GM23338 (cell line): ENCODE results near the gene CLDN16. TPM values are rescaled to one million over a fixed set of nuclear protein-coding genes. Genes with fewer than 3 reads are reported as not detected.

ENCODE experiments used
- ATAC-seq: fragments of 200-7000 bp; cut with Tn5 transposase; 3 replicates; pipeline ENCODE4 v1.9.1; 2020
- DNase-seq: peaks from one replicate; pipeline ENCODE4 v3.0.0-alpha.2; 2015; ENCODE audit warnings: low spot score
- H2AFZ ChIP-seq: fragments of 200-600 bp; sonication (generic); 2 replicates; pipeline ENCODE4 v1.8.0; 2016; ENCODE audit warnings: antibody characterized with exemption, mild to moderate bottlenecking, moderate library complexity
- H3F3A ChIP-seq: fragments of 200-600 bp; sonication (generic); replicated peaks from 2 replicates; pipeline ENCODE4 v1.8.0; 2017; ENCODE audit warnings: antibody characterized with exemption, mixed run types, low read depth
- H3K27ac ChIP-seq: fragments of 200-600 bp; sonication (generic); 2 replicates; pipeline ENCODE4 v1.6.1; 2016; ENCODE audit warnings: low read depth
- H3K27me3 ChIP-seq: fragments of 200-600 bp; sonication (generic); 2 replicates; pipeline ENCODE4 v1.8.0; 2016; ENCODE audit warnings: mild to moderate bottlenecking, mixed run types, moderate library complexity; ENCODE audit not compliant: insufficient read depth
- H3K36me3 ChIP-seq: fragments of 200-600 bp; sonication (generic); 2 replicates; pipeline ENCODE4 v1.8.0; 2016; ENCODE audit warnings: mild to moderate bottlenecking; ENCODE audit not compliant: insufficient read depth
- H3K4me1 ChIP-seq: fragments of 200-600 bp; sonication (generic); 2 replicates; pipeline ENCODE4 v1.8.0; 2016; ENCODE audit warnings: mild to moderate bottlenecking, moderate library complexity; ENCODE audit not compliant: insufficient read depth
- H3K4me2 ChIP-seq: fragments of 200-600 bp; sonication (generic); 2 replicates; pipeline ENCODE4 v1.7.1; 2017; ENCODE audit warnings: mixed run types
- H3K4me3 ChIP-seq: fragments of 200-600 bp; sonication (generic); 2 replicates; pipeline ENCODE4 v1.6.1; 2016; ENCODE audit warnings: mixed run types
- H3K79me2 ChIP-seq: fragments of 200-600 bp; sonication (generic); replicated peaks from 2 replicates; pipeline ENCODE4 v1.8.0; 2017; ENCODE audit warnings: mild to moderate bottlenecking; ENCODE audit not compliant: insufficient read depth
- H3K9me2 ChIP-seq: fragments of 200-600 bp; sonication (generic); 2 replicates; pipeline ENCODE4 v1.8.0; 2017; ENCODE audit not compliant: insufficient read depth
- H4K20me1 ChIP-seq: fragments of 200-600 bp; sonication (generic); replicated peaks from 2 replicates; pipeline ENCODE4 v1.8.0; 2017; ENCODE audit warnings: mild to moderate bottlenecking; ENCODE audit not compliant: insufficient read depth
- H3K27ac Mint-ChIP-seq: 2 replicates; pipeline ENCODE4 v1.8.0; 2020; ENCODE audit warnings: inconsistent platforms, mild to moderate bottlenecking, moderate library complexity, mixed read lengths
- H3K27me3 Mint-ChIP-seq: 3 replicates; pipeline ENCODE4 v1.8.0; 2022; ENCODE audit warnings: low read depth, mild to moderate bottlenecking, moderate library complexity, mixed read lengths, inconsistent platforms; ENCODE audit not compliant: insufficient read depth, poor library complexity
- H3K36me3 Mint-ChIP-seq: 3 replicates; pipeline ENCODE4 v1.8.0; 2021; ENCODE audit warnings: low read depth, mild to moderate bottlenecking, inconsistent platforms, moderate library complexity, mixed read lengths
- H3K4me1 Mint-ChIP-seq: 3 replicates; pipeline ENCODE4 v1.8.0; 2020; ENCODE audit warnings: mild to moderate bottlenecking, inconsistent platforms, mixed read lengths
- H3K4me3 Mint-ChIP-seq: 3 replicates; pipeline ENCODE4 v1.8.0; 2021; ENCODE audit warnings: moderate library complexity, mild to moderate bottlenecking, inconsistent platforms, mixed read lengths
- H3K9me3 Mint-ChIP-seq: 3 replicates; pipeline ENCODE4 v1.8.0; 2020; ENCODE audit warnings: moderate library complexity, mild to moderate bottlenecking, inconsistent platforms, mixed read lengths
- CTCF ChIP-seq, 2 experiments: fragments of 200-600 bp in 1 of 2; sonication (generic) in 1 of 2; conservative IDR thresholded peaks; 2 replicates each; pipeline versions ENCODE4 v1.5.1 to v1.6.1; 2016 to 2017; ENCODE audit warnings: antibody characterized with exemption in 2 of 2, low read depth in 2 of 2, mild to moderate bottlenecking in 2 of 2, moderate library complexity in 1 of 2
- EZH2 ChIP-seq: fragments of 200-600 bp; sonication (generic); IDR thresholded peaks from one replicate; pipeline ENCODE4 v1.8.0; 2017; ENCODE audit warnings: antibody characterized with exemption, mild to moderate bottlenecking, low read depth; ENCODE audit not compliant: unreplicated experiment
- NANOG ChIP-seq: IDR thresholded peaks from 2 replicates; pipeline ENCODE4 v1.6.1; 2016; ENCODE audit warnings: antibody characterized with exemption, borderline replicate concordance
- POLR2AphosphoS5 ChIP-seq: IDR thresholded peaks from 2 replicates; pipeline ENCODE4 v1.6.1; 2016; ENCODE audit warnings: antibody characterized with exemption, low read depth
- STAT1 ChIP-seq: IDR thresholded peaks from one replicate; pipeline ENCODE4 v1.6.1; 2016; ENCODE audit warnings: antibody characterized with exemption; ENCODE audit not compliant: unreplicated experiment
- ZNF462 ChIP-seq: fragments of 250-450 bp; sonication (Bioruptor Pico); IDR thresholded peaks from 2 replicates; pipeline ENCODE4 v1.5.0; 2020; ENCODE audit warnings: mild to moderate bottlenecking, moderate library complexity
- polyA plus RNA-seq: library from polyadenylated mRNA; unstranded; fragments of >200 nt; fragmentation: Nextera tagmentation; extraction: Ambion mirVana; gene quantifications from 2 replicates; pipeline ENCODE4 v1.2.1, GENCODE V29; 2016
- total RNA-seq: library from RNA; depleted of rRNA; stranded (reverse); fragments of >200 nt; shearing (Covaris generic); gene quantifications from 2 replicates; pipeline ENCODE4 v1.2.3, GENCODE V29; 2014
- TF ChIP-seq, protein P1 (sequence below): IDR thresholded peaks from one replicate; pipeline ENCODE4 v1.6.1; 2018; ENCODE audit warnings: antibody characterized with exemption; ENCODE audit not compliant: unreplicated experiment

Gene CLDN16
- total and polyA plus RNA-seq, 2 experiments from 2014 or later: 0.06 TPM; not detected in 1

- H3K4me3 ChIP-seq: no peak overlapping the region
- Mint-ChIP-seq H3K27ac (no peak overlapping the region), H3K4me3 (no peak overlapping the region), H3K27me3 (no peaks in the 10 kb centered on the region), H3K36me3 (no peaks in the 10 kb centered on the region), H3K4me1 (peaks cover 20% of the 10 kb centered on the region), H3K9me3 (no peaks in the 10 kb centered on the region)
- H3K4me2 ChIP-seq: no peak overlapping the region
- H3K79me2 ChIP-seq: no peaks in the 10 kb centered on the region
- no peaks in the 10 kb centered on the region for H3K9me2 ChIP-seq
- H3K27me3 ChIP-seq: no peaks in the 10 kb centered on the region
- H3K36me3 ChIP-seq: no peaks in the 10 kb centered on the region
- no peak overlapping the region for H3K27ac ChIP-seq
- DNase-seq: no peak
- H3F3A ChIP-seq: no peaks in the 10 kb centered on the region
- ATAC-seq: no peak
- no peaks in the 10 kb centered on the region for H4K20me1 ChIP-seq
- H3K4me1 ChIP-seq: peaks cover 6% of the 10 kb centered on the region; the same call in 1 of the 2 replicates
- no peak overlapping the region for H2AFZ ChIP-seq
- no peak for TF ChIP-seq NANOG
- no peak for TF ChIP-seq POLR2AphosphoS5
- no peak for TF ChIP-seq CTCF (conservative IDR thresholded peaks at IDR 0.05; ENCODE audit: low read depth in 2 of 2)
- TF ChIP-seq EZH2: no peak
- TF ChIP-seq, protein P1, sequence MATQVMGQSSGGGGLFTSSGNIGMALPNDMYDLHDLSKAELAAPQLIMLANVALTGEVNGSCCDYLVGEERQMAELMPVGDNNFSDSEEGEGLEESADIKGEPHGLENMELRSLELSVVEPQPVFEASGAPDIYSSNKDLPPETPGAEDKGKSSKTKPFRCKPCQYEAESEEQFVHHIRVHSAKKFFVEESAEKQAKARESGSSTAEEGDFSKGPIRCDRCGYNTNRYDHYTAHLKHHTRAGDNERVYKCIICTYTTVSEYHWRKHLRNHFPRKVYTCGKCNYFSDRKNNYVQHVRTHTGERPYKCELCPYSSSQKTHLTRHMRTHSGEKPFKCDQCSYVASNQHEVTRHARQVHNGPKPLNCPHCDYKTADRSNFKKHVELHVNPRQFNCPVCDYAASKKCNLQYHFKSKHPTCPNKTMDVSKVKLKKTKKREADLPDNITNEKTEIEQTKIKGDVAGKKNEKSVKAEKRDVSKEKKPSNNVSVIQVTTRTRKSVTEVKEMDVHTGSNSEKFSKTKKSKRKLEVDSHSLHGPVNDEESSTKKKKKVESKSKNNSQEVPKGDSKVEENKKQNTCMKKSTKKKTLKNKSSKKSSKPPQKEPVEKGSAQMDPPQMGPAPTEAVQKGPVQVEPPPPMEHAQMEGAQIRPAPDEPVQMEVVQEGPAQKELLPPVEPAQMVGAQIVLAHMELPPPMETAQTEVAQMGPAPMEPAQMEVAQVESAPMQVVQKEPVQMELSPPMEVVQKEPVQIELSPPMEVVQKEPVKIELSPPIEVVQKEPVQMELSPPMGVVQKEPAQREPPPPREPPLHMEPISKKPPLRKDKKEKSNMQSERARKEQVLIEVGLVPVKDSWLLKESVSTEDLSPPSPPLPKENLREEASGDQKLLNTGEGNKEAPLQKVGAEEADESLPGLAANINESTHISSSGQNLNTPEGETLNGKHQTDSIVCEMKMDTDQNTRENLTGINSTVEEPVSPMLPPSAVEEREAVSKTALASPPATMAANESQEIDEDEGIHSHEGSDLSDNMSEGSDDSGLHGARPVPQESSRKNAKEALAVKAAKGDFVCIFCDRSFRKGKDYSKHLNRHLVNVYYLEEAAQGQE: no peak
- no peak for TF ChIP-seq STAT1
- no peak for TF ChIP-seq ZNF462
Observed at GRCh38 chr3:190378240-190378891, 9.6 kb upstream of the CLDN16 start.
